Esophagus (tissue), 2 donors: ENCODE results near the gene LENG1. TPM values are rescaled to one million over a fixed set of nuclear protein-coding genes. Genes with fewer than 3 reads are reported as not detected.

ENCODE experiments used
- H3K27ac ChIP-seq, 2 donors: one replicate each; pipeline ENCODE4 v1.5.1; 2013; ENCODE audit warnings: low read depth in 2 of 2, mild to moderate bottlenecking in 2 of 2, inconsistent platforms in 1 of 2, low read length in 1 of 2, moderate library complexity in 1 of 2
- H3K27me3 ChIP-seq, 2 donors: one replicate each; pipeline ENCODE4 v1.6.1; 2013; ENCODE audit warnings: low read length in 2 of 2, control low read depth in 1 of 2, mild to moderate bottlenecking in 1 of 2; ENCODE audit not compliant: insufficient read depth in 2 of 2, control insufficient read depth in 1 of 2
- H3K36me3 ChIP-seq, 2 donors: one replicate each; pipeline ENCODE4 v1.6.1; 2013; ENCODE audit warnings: low read length in 1 of 2; ENCODE audit not compliant: control insufficient read depth in 2 of 2, insufficient read depth in 2 of 2
- H3K4me1 ChIP-seq, 2 donors: one replicate each; pipeline ENCODE4 v1.6.1; 2013; ENCODE audit warnings: low read length in 1 of 2; ENCODE audit not compliant: control insufficient read depth in 2 of 2, insufficient read depth in 2 of 2
- H3K4me3 ChIP-seq, 2 donors: one replicate each; pipeline ENCODE4 v1.5.1; 2013; ENCODE audit warnings: low read length in 2 of 2, mild to moderate bottlenecking in 2 of 2, low read depth in 1 of 2, moderate library complexity in 1 of 2
- H3K9me3 ChIP-seq, 2 donors: one replicate each; pipeline ENCODE4 v1.6.1; 2013; ENCODE audit warnings: mild to moderate bottlenecking in 2 of 2, low read depth in 1 of 2, low read length in 1 of 2, moderate library complexity in 1 of 2; ENCODE audit not compliant: control insufficient read depth in 2 of 2, insufficient read depth in 1 of 2
- WGBS, 2 donors: extraction: QIAGEN DNeasy Blood & Tissue Kit; methylation state at CpG; one replicate each; pipeline ENCODE4 v1.1.7; 2013; 5-methylcytosine and 5-hydroxymethylcytosine counted together
- polyA plus RNA-seq, 2 donors: library from polyadenylated mRNA; stranded (reverse); fragments of 200-250 nt; gene quantifications; one replicate each; pipeline ENCODE4 v1.2.3, GENCODE V29; 2013
- donor health status: healthy with polysubstance abuse.
- donor health status: Bipolar disorder and iron deficiency.

LENG1 gene
- polyA plus RNA-seq, 2 donors: 4.9 to 7.0 TPM

DNA sequence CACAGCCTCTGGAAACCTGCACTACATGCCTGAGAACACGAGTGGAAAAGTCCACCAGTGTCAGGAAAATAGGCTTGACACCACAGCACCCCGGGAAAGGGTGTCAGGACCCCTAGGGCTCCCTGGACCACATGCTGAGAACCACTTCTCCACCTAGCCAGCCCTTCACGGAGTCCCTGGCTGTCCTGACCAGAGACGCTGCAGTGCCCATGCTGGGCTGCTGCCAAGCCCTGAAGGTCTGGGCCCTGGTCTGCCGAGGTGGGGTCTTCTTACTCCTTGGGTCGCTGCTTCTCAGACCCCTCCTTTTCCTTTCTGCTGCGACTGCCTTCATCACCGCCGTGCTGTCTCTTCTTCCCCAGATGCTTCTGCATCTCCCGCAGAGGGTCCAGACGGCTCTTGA lies 3.0 kb downstream of the LENG1 start:
- H3K27ac ChIP-seq: no peak overlapping the region
- WGBS, 2 donors: 70 to 78% methylated on average over 11 of the region's 11 CpGs
- H3K27me3 ChIP-seq: no peaks in the 10 kb centered on the region
- H3K9me3 ChIP-seq: no peaks in the 10 kb centered on the region
- peaks cover 0 to 20% of the 10 kb centered on the region in 2 donors for H3K4me1 ChIP-seq
- peaks cover 47 to 53% of the 10 kb centered on the region in 2 donors for H3K36me3 ChIP-seq
- no peak overlapping the region for H3K4me3 ChIP-seq

DNA sequence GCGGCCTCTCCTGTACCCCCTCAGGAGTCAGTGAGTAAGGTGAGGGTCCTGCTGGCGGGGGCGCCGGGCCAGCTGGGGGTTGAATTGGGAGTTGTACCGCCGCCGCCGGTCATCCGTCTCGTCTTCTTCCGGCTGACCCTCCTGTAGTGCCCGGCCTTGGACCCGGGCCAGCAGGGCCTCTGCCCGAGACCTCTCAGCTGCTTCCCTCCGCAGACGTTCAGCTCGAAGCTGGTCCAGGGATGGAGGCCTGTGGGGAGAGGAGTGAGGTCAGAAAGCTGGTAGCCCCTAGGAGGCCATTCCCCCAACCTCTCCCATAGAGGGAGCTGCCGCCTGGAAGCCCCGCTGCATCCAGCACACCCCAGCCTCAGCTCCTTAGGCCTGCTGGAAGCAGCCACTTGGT lies 3.8 kb downstream of the LENG1 start:
- WGBS, 2 donors: 71 to 76% methylated on average over 19 of the region's 19 CpGs
- H3K4me3 ChIP-seq: no peak overlapping the region
- peaks cover 47 to 58% of the 10 kb centered on the region in 2 donors for H3K36me3 ChIP-seq
- no peaks in the 10 kb centered on the region for H3K9me3 ChIP-seq
- no peaks in the 10 kb centered on the region for H3K27me3 ChIP-seq
- no peak overlapping the region for H3K27ac ChIP-seq
- H3K4me1 ChIP-seq: peaks cover 0 to 17% of the 10 kb centered on the region in 2 donors

DNA sequence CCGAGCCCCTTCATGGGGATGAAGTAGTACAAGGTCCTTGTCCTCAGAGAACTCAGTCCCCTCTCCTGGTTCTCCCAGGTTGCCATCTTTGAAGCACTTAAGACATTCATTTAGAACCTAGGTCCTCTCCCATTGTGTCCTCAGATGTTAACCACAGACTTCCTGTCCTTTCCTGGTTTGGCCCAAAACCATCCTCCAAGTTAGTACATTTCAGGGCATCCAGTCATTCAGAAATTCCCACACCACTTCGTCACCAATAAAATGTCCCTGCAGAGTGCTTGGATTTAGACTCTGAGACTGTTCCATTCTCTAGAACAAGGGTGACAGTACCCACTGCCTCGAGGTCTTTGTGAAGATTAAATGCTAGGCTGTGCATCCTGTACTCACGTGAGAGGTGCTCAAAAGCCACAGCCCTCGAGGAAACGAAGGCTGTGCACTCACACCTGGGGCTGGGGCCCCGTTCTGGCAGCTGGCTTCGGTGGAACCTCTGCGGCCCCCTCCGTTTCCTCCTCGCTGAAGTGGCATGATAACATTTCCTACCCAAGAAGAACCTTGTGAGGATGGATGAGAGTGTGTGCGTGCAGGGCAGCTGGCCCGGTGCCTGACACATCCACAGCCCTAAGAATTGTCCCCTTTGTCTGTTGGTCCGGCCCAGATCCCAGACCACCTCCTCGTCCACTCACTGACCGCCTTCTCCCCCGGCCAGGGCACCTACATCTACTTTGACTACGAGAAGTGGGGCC lies 4.7 kb downstream of the LENG1 start:
- no peaks in the 10 kb centered on the region for H3K9me3 ChIP-seq
- peaks cover 0 to 9% of the 10 kb centered on the region in 2 donors for H3K4me1 ChIP-seq
- no peak overlapping the region for H3K4me3 ChIP-seq
- no peaks in the 10 kb centered on the region for H3K27me3 ChIP-seq
- peaks cover 47 to 65% of the 10 kb centered on the region in 2 donors for H3K36me3 ChIP-seq
- H3K27ac ChIP-seq: no peak overlapping the region
- 67 to 70% methylated on average over 18 of the region's 18 CpGs for WGBS, 2 donors

DNA sequence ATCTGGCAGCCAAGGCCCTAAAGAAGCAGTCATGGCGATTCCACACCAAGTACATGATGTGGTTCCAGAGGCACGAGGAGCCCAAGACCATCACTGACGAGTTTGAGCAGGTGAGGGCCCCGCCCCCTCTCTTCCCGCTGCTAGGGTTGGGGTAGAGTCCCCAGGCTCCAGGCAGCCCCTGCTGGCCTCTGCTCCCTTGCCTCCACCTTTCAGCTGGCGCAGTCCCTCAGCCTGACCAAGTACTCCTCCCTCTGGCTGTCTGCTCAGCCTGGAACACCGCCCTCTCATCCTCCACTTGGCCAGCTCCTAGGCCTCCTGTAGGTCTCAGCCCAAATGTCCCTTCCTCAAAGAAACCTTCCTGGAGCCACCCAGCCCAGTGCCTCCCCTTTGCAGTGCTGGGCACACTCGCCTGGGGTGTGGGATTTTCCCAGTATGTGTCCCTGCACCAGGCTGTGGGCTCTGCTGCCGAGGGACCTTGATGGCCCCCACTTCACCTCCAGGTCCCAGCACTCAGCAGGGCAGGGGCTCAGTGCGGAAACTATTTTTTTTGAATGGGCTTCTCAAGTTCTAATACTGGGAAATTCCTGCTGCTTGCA lies 5.7 kb downstream of the LENG1 start:
- H3K4me1 ChIP-seq: peaks cover 0 to 7% of the 10 kb centered on the region in 2 donors
- H3K27ac ChIP-seq: no peak overlapping the region
- H3K27me3 ChIP-seq: no peaks in the 10 kb centered on the region
- WGBS, 2 donors: 75 to 77% methylated on average over 10 of the region's 10 CpGs
- H3K9me3 ChIP-seq: no peaks in the 10 kb centered on the region
- peaks cover 47 to 73% of the 10 kb centered on the region in 2 donors for H3K36me3 ChIP-seq
- no peak overlapping the region for H3K4me3 ChIP-seq

DNA sequence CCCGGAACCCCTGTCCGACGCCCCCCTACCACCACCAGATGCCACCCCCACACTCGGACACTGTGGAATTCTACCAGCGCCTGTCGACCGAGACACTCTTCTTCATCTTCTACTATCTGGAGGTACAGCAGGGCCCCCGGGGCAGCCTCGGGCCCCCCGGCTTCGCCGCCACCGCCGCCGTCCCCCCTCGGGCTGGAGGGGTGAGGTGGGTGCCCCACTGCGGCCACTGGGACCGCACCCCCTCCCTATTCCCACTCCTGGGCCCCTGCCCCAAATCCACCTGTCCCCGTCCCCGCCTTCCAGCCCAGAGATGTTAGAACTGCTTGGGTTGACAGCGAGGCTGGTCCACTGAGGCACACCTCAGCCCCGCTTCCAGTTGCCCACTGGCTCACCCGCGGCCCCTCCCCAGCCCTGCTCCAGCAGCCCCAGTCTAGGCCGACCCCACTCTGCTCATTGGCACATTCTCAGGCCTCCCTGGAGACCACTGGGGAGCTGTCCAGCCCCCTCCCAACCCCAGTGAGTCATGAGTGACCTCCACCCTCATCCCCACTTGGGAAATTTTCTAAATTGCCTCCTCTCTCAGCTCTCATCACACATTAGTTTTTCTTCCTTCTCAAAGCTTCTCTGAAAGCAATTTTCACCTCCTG lies 6.5 kb downstream of the LENG1 start:
- no peaks in the 10 kb centered on the region for H3K4me1 ChIP-seq
- 86 to 90% methylated on average over 25 of the region's 25 CpGs for WGBS, 2 donors
- no peak overlapping the region for H3K4me3 ChIP-seq
- peaks cover 47 to 75% of the 10 kb centered on the region in 2 donors for H3K36me3 ChIP-seq
- peak overlapping the region in 1 of 2 donors; percentile 14 for H3K27ac ChIP-seq
- H3K9me3 ChIP-seq: no peaks in the 10 kb centered on the region
- H3K27me3 ChIP-seq: no peaks in the 10 kb centered on the region

DNA sequence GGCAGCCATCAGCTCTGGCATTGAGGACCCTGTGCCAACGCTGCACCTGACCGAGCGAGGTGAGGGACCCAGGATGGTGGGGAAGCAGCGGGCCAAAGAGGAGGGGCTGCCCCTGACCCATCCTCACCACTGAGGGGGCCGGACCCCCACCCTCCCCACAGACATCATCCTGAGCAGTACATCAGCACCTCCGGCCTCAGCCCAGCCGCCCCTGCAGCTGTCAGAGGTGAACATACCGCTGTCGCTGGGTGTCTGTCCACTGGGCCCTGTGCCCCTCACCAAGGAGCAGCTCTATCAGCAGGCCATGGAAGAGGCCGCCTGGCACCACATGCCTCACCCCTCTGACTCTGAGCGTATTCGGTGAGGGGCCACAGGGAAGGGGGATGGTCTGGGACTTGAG lies 7.3 kb downstream of the LENG1 start:
- WGBS, 2 donors: 91 to 94% methylated on average over 11 to 12 of the region's 12 CpGs
- Histone ChIP-seq H3K27me3 (no peaks in the 10 kb centered on the region), H3K4me3 (no peak overlapping the region), H3K36me3 (peaks cover 50 to 72% of the 10 kb centered on the region in 2 donors), H3K9me3 (no peaks in the 10 kb centered on the region), H3K27ac (no peak overlapping the region), H3K4me1 (no peaks in the 10 kb centered on the region)

DNA sequence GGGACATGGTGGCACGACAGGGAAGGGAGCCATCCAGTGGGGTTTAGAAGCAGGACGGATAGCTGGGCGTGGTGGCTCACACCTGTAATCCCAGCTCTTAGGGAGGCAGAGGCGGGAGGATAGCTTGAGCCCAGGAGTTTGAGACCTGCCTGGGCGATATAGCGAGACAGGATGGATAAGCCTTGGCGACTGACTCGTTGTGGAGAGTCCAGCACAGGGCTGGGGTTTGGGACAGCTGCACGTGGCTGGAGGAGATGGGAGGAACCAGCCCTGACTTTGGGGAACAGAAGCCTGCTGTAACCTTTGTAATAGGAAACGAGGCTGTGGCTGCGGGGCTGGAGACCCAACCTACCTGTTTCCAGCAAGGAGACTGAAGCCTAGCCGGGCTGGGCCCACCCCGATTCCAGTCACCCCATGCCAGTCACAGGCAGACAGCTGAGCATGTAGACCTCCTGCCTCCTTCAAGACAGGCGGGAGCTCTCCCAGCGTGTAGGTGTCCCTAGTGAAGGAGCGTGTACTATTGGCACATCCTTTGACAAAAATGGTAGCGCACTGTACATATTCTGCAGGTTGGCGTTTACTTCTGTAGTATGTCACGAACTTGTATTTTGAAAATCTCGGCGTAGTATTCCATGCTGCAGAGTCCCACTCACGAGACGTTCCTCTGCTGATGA lies 8.0 kb downstream of the LENG1 start:
- no peaks in the 10 kb centered on the region for H3K9me3 ChIP-seq
- H3K4me3 ChIP-seq: no peak overlapping the region
- no peaks in the 10 kb centered on the region for H3K4me1 ChIP-seq
- H3K36me3 ChIP-seq: peaks cover 51 to 76% of the 10 kb centered on the region in 2 donors
- no peaks in the 10 kb centered on the region for H3K27me3 ChIP-seq
- no peak overlapping the region for H3K27ac ChIP-seq
- 81% methylated on average over 23 of the region's 23 CpGs for WGBS, 2 donors

DNA sequence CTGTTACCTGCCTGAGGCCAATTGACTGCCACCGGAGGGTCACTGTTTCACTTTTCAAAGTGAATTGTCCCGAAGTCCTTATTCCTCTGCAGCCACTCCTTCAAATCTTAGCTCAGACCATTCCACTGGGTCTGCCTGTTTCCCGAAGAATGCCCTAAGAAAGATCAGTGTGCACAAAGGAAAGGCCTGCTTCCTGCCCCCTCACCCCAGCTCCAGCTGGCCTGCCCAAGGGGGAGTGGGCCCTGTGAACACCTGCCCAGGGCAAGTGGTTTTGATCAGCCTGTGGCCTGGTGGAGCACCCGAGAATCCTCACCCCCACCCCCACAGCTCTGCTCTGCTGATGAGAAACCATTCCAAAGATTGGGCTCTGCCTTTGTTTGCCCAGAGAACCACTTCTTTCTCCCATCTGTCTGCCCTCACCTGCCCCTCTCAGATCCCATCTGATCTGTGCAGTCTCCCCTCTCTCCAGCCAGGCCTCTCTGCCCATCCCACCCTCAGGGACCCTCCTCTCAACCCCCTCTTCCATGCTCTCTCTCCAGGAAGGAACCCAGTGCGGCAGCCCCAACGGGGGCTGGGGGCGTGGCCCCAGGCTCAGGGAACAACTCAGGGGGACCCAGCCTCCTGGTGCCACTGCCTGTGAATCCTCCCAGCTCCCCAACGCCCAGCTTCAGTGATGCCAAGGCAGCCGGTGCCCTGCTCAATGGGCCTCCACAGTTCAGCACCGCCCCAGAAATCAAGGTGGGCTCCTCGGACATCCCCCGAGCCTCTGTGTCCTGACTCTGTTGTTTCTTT lies 10.3 kb downstream of the LENG1 start:
- 81 to 87% methylated on average over 12 of the region's 12 CpGs for WGBS, 2 donors
- Histone ChIP-seq H3K9me3 (no peaks in the 10 kb centered on the region), H3K36me3 (peaks cover 45 to 80% of the 10 kb centered on the region in 2 donors), H3K4me3 (no peak overlapping the region), H3K27ac (no peak overlapping the region), H3K27me3 (no peaks in the 10 kb centered on the region), H3K4me1 (no peaks in the 10 kb centered on the region)

DNA sequence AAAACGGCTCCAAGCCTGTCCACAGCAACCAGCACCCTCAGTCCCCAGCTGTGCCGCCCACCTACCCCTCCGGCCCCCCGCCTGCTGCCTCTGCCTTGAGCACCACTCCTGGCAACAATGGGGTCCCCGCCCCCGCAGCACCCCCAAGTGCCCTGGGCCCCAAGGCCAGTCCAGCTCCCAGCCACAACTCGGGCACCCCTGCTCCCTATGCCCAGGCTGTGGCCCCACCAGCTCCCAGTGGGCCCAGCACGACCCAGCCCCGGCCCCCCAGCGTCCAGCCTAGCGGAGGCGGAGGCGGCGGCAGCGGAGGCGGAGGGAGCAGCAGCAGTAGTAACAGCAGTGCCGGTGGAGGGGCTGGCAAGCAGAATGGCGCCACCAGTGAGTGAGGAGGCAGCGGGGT lies 11.4 kb downstream of the LENG1 start:
- H3K4me3 ChIP-seq: no peak overlapping the region
- no peaks in the 10 kb centered on the region for H3K27me3 ChIP-seq
- no peaks in the 10 kb centered on the region for H3K4me1 ChIP-seq
- no peaks in the 10 kb centered on the region for H3K9me3 ChIP-seq
- 82 to 86% methylated on average over 19 of the region's 19 CpGs for WGBS, 2 donors
- peaks cover 52 to 80% of the 10 kb centered on the region in 2 donors for H3K36me3 ChIP-seq
- H3K27ac ChIP-seq: no peak overlapping the region
